Stimulated activated CD8-positive, alpha-beta memory T cell treated with anti-CD3 and anti-CD28 coated beads, Interleukin-4, amount 100 ng/mL, for 48 hours (primary cell): ENCODE results near the gene SLC2A10.
"Not testable (repeated sequence)": the region's sequence is repeated elsewhere in the genome, so short reads cannot be mapped to it uniquely, and the experiment has no call there.

Experiments used
- DNase-seq: peaks from one replicate; pipeline ENCODE4 v3.0.0-alpha.2; 2020

The SLC2A10 gene

GRCh38 chr20:46709459-46710152 is at the start of gene SLC2A10:
TSS of gene SLC2A10 (plus strand) at chr20:46709649. CDS start at chr20:46709737, 88 bp downstream.
- peak; percentile 29 for DNase-seq

- no peak for DNase-seq
These were observed 49.0 kb upstream of the SLC2A10 start for GRCh38 chr20:46660487-46660886.

- DNase-seq = no peak
These were observed 47.8 kb upstream of the SLC2A10 start for GRCh38 chr20:46661659-46662058.

GRCh38 chr20:46663531-46663930 is 45.9 kb upstream of the SLC2A10 start:
- DNase-seq = no peak

GRCh38 chr20:46665602-46666001 is 43.8 kb upstream of the SLC2A10 start:
- no peak for DNase-seq

GRCh38 chr20:46666306-46666705 is 43.1 kb upstream of the SLC2A10 start:
- no peak for DNase-seq

GRCh38 chr20:46666818-46667515 is 42.5 kb upstream of the SLC2A10 start:
- no peak for DNase-seq

- no peak for DNase-seq
These were observed 39.2 kb upstream of the SLC2A10 start for GRCh38 chr20:46670228-46670584.

- DNase-seq = no peak
These were observed 38.6 kb upstream of the SLC2A10 start for GRCh38 chr20:46670585-46671584.

- no peak for DNase-seq
These were observed 37.4 kb upstream of the SLC2A10 start for GRCh38 chr20:46671866-46672542.

- no peak for DNase-seq
These were observed 36.8 kb upstream of the SLC2A10 start for GRCh38 chr20:46672543-46673148.

- DNase-seq = no peak
These were observed 35.8 kb upstream of the SLC2A10 start for GRCh38 chr20:46673394-46674252.

- DNase-seq = no peak
These were observed 35.0 kb upstream of the SLC2A10 start for GRCh38 chr20:46674253-46675083.

- DNase-seq = not testable (repeated sequence)
These were observed 32.7 kb upstream of the SLC2A10 start for GRCh38 chr20:46676649-46677316.

- DNase-seq = no peak
These were observed 31.8 kb upstream of the SLC2A10 start for GRCh38 chr20:46677608-46678007.

GRCh38 chr20:46678516-46678915 is 30.9 kb upstream of the SLC2A10 start:
- DNase-seq = no peak

GRCh38 chr20:46680684-46681031 is 28.8 kb upstream of the SLC2A10 start:
- no peak for DNase-seq

- peak; percentile 84 for DNase-seq
These were observed 28.2 kb upstream of the SLC2A10 start for GRCh38 chr20:46681032-46681854.
